K562 (cell line): ENCODE results near the gene ARSJ. TPM values are rescaled to one million over a fixed set of nuclear protein-coding genes. Genes with fewer than 3 reads are reported as not detected.

Source experiments
- ATAC-seq: fragments of 200-7000 bp; cut with Tn5 transposase; 3 replicates; pipeline ENCODE4 v1.9.1; 2020; ENCODE audit warnings: moderate library complexity
- BruUV-seq: library from RNA; stranded (reverse); fragments of 400-500 nt; replicated peaks from 2 replicates; lab custom pipeline; 2021; lab: Mats Ljungman, UMichigan
- CTCF ChIA-PET: fragments of 300-600 bp; formaldehyde crosslinking; extraction: SDS; loops from one replicate; lab custom pipeline; 2021; ENCODE audit warnings: low intra/inter-chr PET ratio; lab: Yijun Ruan, JAX
- POLR2A ChIA-PET: fragments of 300-600, 350-650 bp; sonication (Branson Sonifier 250); formaldehyde crosslinking; extraction: SDS; loops from one replicate; lab custom pipeline; 2021; ENCODE audit warnings: antibody characterized with exemption, inconsistent platforms; lab: Yijun Ruan, JAX
- DNase-seq, 4 experiments: peaks; one replicate each; pipeline versions ENCODE4 v3.0.0 to v3.0.0-alpha.2; 2011 to 2018; ENCODE audit warnings: low spot score in 3 of 4, mixed read lengths in 3 of 4; ENCODE audit errors: extremely low read depth in 1 of 4
- FAIRE-seq: peaks from 2 replicates; lab custom pipeline; 2011; peaks lifted over from hg19 to GRCh38; lab: Jason Lieb, UNC
- H2AFZ ChIP-seq: 2 replicates; pipeline ENCODE4 v1.6.0; 2011; ENCODE audit warnings: low read depth, low read length, control low read depth, inconsistent platforms
- H3K27ac ChIP-seq: fragments of 200-600 bp; 3 replicates; pipeline ENCODE4 v1.8.0; 2011; ENCODE audit warnings: low read depth, mild to moderate bottlenecking, control low read depth, inconsistent platforms, low read length, moderate library complexity, mixed read lengths; ENCODE audit errors: extremely low read depth
- H3K27me3 ChIP-seq, 2 experiments: fragments of 300-600 bp in 1 of 2; 2 replicates in 1 of 2; 3 replicates in 1 of 2; pipeline versions ENCODE4 v1.6.0 to v1.8.0; 2011; ENCODE audit warnings: inconsistent platforms in 2 of 2, low read length in 2 of 2, mild to moderate bottlenecking in 1 of 2, mixed read lengths in 1 of 2, moderate library complexity in 1 of 2; ENCODE audit not compliant: control insufficient read depth in 2 of 2, insufficient read depth in 2 of 2
- H3K36me3 ChIP-seq: fragments of 300-600 bp; 3 replicates; pipeline ENCODE4 v1.8.0; 2011; ENCODE audit warnings: mild to moderate bottlenecking, low read length, inconsistent platforms; ENCODE audit not compliant: control insufficient read depth, insufficient read depth
- H3K4me1 ChIP-seq, 2 experiments: fragments of 200-600 bp in 1 of 2; replicated peaks in 1 of 2; 2 replicates in 1 of 2; 3 replicates in 1 of 2; pipeline versions ENCODE4 v1.5.1 to v1.8.0; 2011; ENCODE audit warnings: inconsistent platforms in 2 of 2, low read length in 2 of 2, mild to moderate bottlenecking in 1 of 2, mixed read lengths in 1 of 2, moderate library complexity in 1 of 2; ENCODE audit not compliant: control insufficient read depth in 2 of 2, insufficient read depth in 2 of 2
- H3K4me2 ChIP-seq: 2 replicates; pipeline ENCODE4 v1.6.1; 2011; ENCODE audit warnings: low read length, control low read depth, inconsistent platforms, mixed read lengths; ENCODE audit not compliant: insufficient read depth
- H3K4me3 ChIP-seq: fragments of 200-600 bp; sonication (generic), shearing (Covaris generic); 2 replicates; pipeline ENCODE4 v1.5.1; 2016; ENCODE audit warnings: control low read depth, inconsistent platforms
- H3K79me2 ChIP-seq: fragments of 200-600 bp; 3 replicates; pipeline ENCODE4 v1.8.0; 2011; ENCODE audit warnings: low read length, inconsistent platforms; ENCODE audit not compliant: control insufficient read depth, insufficient read depth
- H3K9ac ChIP-seq, 2 experiments: 2 replicates each; pipeline versions ENCODE4 v1.6.0 to v1.6.1; 2011; ENCODE audit warnings: low read depth in 2 of 2, low read length in 2 of 2, control low read depth in 1 of 2, inconsistent platforms in 1 of 2, mild to moderate bottlenecking in 1 of 2, mixed read lengths in 1 of 2; ENCODE audit not compliant: insufficient read depth in 1 of 2
- H3K9me1 ChIP-seq: one replicate; pipeline ENCODE4 v1.6.0; 2011; ENCODE audit warnings: inconsistent platforms, mild to moderate bottlenecking, low read length, moderate library complexity; ENCODE audit not compliant: control insufficient read depth, insufficient read depth
- H3K9me3 ChIP-seq: replicated peaks from 2 replicates; pipeline ENCODE4 v1.5.1; 2011; ENCODE audit warnings: low read depth, low read length, inconsistent platforms; ENCODE audit not compliant: control insufficient read depth, insufficient read depth
- H4K20me1 ChIP-seq: replicated peaks from 2 replicates; pipeline ENCODE4 v1.6.1; 2011; ENCODE audit warnings: low read length, inconsistent platforms, mixed read lengths; ENCODE audit not compliant: control insufficient read depth, insufficient read depth
- BRD9 ChIP-seq: fragments of 450-650 bp; IDR thresholded peaks from 2 replicates; pipeline ENCODE4 v1.6.1; 2018; ENCODE audit warnings: low read depth; ENCODE audit not compliant: partially characterized antibody
- CBX3 ChIP-seq, 2 experiments: IDR thresholded peaks; 1 replicate in 1 of 2; 2 replicates in 1 of 2; pipeline ENCODE4 v1.6.1; 2012; ENCODE audit warnings: inconsistent platforms in 2 of 2, low read length in 2 of 2, borderline replicate concordance in 1 of 2, control low read depth in 1 of 2
- HDAC1 ChIP-seq, 2 experiments: fragments of 450-650 bp; IDR thresholded peaks; 2 replicates each; pipeline ENCODE4 v1.6.1; 2016 to 2017; ENCODE audit warnings: inconsistent platforms in 1 of 2, mild to moderate bottlenecking in 1 of 2, moderate library complexity in 1 of 2
- HLTF ChIP-seq: fragments of 450-650 bp; IDR thresholded peaks from 2 replicates; pipeline ENCODE4 v1.6.1; 2016
- MCM2 ChIP-seq: fragments of 450-650 bp; IDR thresholded peaks from 2 replicates; pipeline ENCODE4 v1.6.1; 2017; ENCODE audit warnings: low read depth, mild to moderate bottlenecking
- PURB ChIP-seq: sonication (generic); formaldehyde crosslinking; IDR thresholded peaks from 2 replicates; pipeline ENCODE4 v1.9.0; 2021; ENCODE audit warnings: low read depth, mild to moderate bottlenecking, missing genetic modification reagents
- SIN3A ChIP-seq, 2 experiments: fragments of 150-350 bp in 1 of 2; IDR thresholded peaks; 2 replicates each; pipeline ENCODE4 v1.6.1; 2011 to 2016; ENCODE audit warnings: borderline replicate concordance in 2 of 2, low read depth in 2 of 2, low read length in 2 of 2, mild to moderate bottlenecking in 2 of 2, moderate library complexity in 2 of 2; ENCODE audit not compliant: control insufficient read depth in 1 of 2
- TSC22D4 ChIP-seq: fragments of 450-650 bp; IDR thresholded peaks from 2 replicates; pipeline ENCODE4 v1.6.1; 2016; ENCODE audit warnings: missing genetic modification characterization, missing biosample characterization, control low read depth
- ZNF311 ChIP-seq: fragments of 250-450 bp; sonication (Bioruptor Pico); IDR thresholded peaks from 2 replicates; pipeline ENCODE4 v1.4.0; 2020; ENCODE audit warnings: mild to moderate bottlenecking, moderate library complexity
- ZNF41 ChIP-seq: fragments of 250-450 bp; sonication (Bioruptor Pico); conservative IDR thresholded peaks from 2 replicates; pipeline ENCODE4 v1.4.0; 2020; ENCODE audit warnings: mild to moderate bottlenecking
- in situ Hi-C: fragments of 300-500 bp; cut with MboI; formaldehyde crosslinking; loops from 4 replicates; pipeline ENCODE4 v1.15.0; 2018; ENCODE audit warnings: inconsistent platforms, mixed read lengths
- intact Hi-C: fragments of 100-400 bp; cut with micrococcal nuclease; formaldehyde crosslinking; loops from 2 replicates; pipeline ENCODE4 v1.14.2; 2022
- polyA plus RNA-seq, 8 experiments: library from polyadenylated mRNA; depleted of rRNA in 4 of 8; stranded (reverse) in 5 of 8; unstranded in 3 of 8; fragments of >200 nt; fragmentation: Nextera tagmentation in 2 of 8; fragmentation: Illumina TruSeq in 1 of 8; extraction: Ambion mirVana in 2 of 8; extraction: Trizol in 1 of 8; gene quantifications; 2 replicates each; pipeline versions ENCODE4 v1.2.1 to v1.2.3, GENCODE V29; 2011 to 2014; ENCODE audit warnings: inconsistent platforms in 1 of 8, missing spikeins in 1 of 8
- total RNA-seq, 7 experiments: library from RNA; depleted of rRNA in 6 of 7; stranded (reverse); fragments of >200 nt in 6 of 7; fragmentation: Illumina TruSeq in 2 of 7; extraction: Trizol in 2 of 7; gene quantifications; 2 replicates each; pipeline versions ENCODE4 v1.2.1 to v1.2.3, GENCODE V29; 2011 to 2021; ENCODE audit warnings: low replicate concordance in 1 of 7
- TF ChIP-seq, protein P1 (sequence below): sonication (generic); formaldehyde crosslinking; IDR thresholded peaks from 2 replicates; pipeline ENCODE4 v1.8.1; 2023; ENCODE audit warnings: mild to moderate bottlenecking, missing genetic modification reagents
- TF ChIP-seq, protein P2 (sequence below): sonication (generic); formaldehyde crosslinking; IDR thresholded peaks from 2 replicates; pipeline ENCODE4 v1.8.1; 2022; ENCODE audit warnings: missing genetic modification reagents

The ARSJ gene
- total and polyA plus RNA-seq, 9 of the 15 experiments (the other 6 are each of a cell fraction or from before 2014, with no cell fraction given) = not detected

DNA sequence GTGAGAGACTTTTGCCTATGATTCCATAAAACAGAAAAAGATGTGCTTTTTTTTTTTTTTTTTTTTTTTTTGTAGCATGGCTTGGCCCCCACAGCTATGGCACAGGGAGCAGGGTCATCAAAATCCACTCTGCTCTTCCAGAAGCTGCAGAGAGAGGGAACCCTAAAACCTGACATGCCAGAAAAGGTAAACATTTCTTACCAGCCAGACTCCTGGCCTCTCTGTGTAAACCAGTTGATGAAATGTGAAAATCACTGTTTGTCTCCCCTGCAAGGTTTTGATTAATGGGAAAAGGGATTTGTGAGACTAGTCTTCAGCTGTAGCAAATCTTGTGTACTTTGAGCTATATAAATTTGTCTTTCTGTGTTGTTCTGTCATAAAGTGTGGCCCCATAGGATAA, 105.9 kb downstream of the ARSJ start:
- no peak for DNase-seq
- in situ Hi-C loops = no loop called here
- BruUV-seq = no TSS peak
- ChIA-PET CTCF (no interaction called here), POLR2A (no interaction called here)
- Histone ChIP-seq H4K20me1 (no peaks in the 10 kb centered on the region), H3K4me1 (no peaks in the 10 kb centered on the region), H3K4me3 (no peak overlapping the region), H3K27me3 (no peaks in the 10 kb centered on the region), H3K9ac (no peak overlapping the region), H3K79me2 (no peaks in the 10 kb centered on the region)
- ATAC-seq = no peak
- no peak for FAIRE-seq
- no peak for TF ChIP-seq BRD9
- no peak for TF ChIP-seq MCM2
- TF ChIP-seq SIN3A (IDR thresholded peaks at IDR 0.05; ENCODE audit: borderline replicate concordance in 2 of 2, control insufficient read depth in 1 of 2, low read depth in 2 of 2, low read length in 2 of 2) = no peak
- TF ChIP-seq PURB (CRISPR knock-in tag) = no peak
- no peak for TF ChIP-seq CBX3 (IDR thresholded peaks at IDR 0.05; ENCODE audit: borderline replicate concordance in 1 of 2, low read length in 2 of 2)
- TF ChIP-seq, protein P1, sequence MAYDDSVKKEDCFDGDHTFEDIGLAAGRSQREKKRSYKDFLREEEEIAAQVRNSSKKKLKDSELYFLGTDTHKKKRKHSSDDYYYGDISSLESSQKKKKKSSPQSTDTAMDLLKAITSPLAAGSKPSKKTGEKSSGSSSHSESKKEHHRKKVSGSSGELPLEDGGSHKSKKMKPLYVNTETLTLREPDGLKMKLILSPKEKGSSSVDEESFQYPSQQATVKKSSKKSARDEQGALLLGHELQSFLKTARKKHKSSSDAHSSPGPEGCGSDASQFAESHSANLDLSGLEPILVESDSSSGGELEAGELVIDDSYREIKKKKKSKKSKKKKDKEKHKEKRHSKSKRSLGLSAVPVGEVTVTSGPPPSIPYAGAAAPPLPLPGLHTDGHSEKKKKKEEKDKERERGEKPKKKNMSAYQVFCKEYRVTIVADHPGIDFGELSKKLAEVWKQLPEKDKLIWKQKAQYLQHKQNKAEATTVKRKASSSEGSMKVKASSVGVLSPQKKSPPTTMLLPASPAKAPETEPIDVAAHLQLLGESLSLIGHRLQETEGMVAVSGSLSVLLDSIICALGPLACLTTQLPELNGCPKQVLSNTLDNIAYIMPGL (CRISPR knock-in tag) = no peak
- no peak for TF ChIP-seq ZNF41
- no peak for TF ChIP-seq TSC22D4 (tag)
- TF ChIP-seq, protein P2, sequence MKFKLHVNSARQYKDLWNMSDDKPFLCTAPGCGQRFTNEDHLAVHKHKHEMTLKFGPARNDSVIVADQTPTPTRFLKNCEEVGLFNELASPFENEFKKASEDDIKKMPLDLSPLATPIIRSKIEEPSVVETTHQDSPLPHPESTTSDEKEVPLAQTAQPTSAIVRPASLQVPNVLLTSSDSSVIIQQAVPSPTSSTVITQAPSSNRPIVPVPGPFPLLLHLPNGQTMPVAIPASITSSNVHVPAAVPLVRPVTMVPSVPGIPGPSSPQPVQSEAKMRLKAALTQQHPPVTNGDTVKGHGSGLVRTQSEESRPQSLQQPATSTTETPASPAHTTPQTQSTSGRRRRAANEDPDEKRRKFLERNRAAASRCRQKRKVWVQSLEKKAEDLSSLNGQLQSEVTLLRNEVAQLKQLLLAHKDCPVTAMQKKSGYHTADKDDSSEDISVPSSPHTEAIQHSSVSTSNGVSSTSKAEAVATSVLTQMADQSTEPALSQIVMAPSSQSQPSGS (CRISPR knock-in tag) = no peak
- no peak for TF ChIP-seq ZNF311
- no peak for TF ChIP-seq HDAC1 (IDR thresholded peaks at IDR 0.05)
- TF ChIP-seq HLTF = no peak
- TF ChIP-seq, all 486 proteins: peak for 0
- no peaks in the 10 kb centered on the region for H3K36me3 ChIP-seq
- H3K9me1 ChIP-seq = no peaks in the 10 kb centered on the region
- no peak overlapping the region for H3K4me2 ChIP-seq
- H3K27ac ChIP-seq = no peak overlapping the region
- no peaks in the 10 kb centered on the region for H3K9me3 ChIP-seq
- intact Hi-C loops = no loop called here
- no peak overlapping the region for H2AFZ ChIP-seq
